Cardiac muscle cell (in vitro differentiated cells and primary cell): ENCODE results near the gene PRPF38A. TPM values are rescaled to one million over a fixed set of nuclear protein-coding genes. Genes with fewer than 3 reads are reported as not detected.
A peak's percentile ranks its signal among the peaks of the same experiment; 100 is the strongest.

ENCODE experiments used
- DNase-seq, 2 donors: peaks; one replicate each; pipeline versions ENCODE4 v3.0.0 to v3.0.0-alpha.2; 2010 to 2017; ENCODE audit warnings: low read depth in 1 of 2, low spot score in 1 of 2
- H3K27ac ChIP-seq: fragments of 200-600 bp; sonication (generic); 2 replicates; pipeline ENCODE4 v1.5.1; 2016
- H3K27me3 ChIP-seq: fragments of 200-600 bp; sonication (generic); 2 replicates; pipeline ENCODE4 v1.6.0; 2016; ENCODE audit warnings: control low read depth
- H3K36me3 ChIP-seq: fragments of 200-600 bp; sonication (generic); 2 replicates; pipeline ENCODE4 v1.5.1; 2016; ENCODE audit warnings: control low read depth
- H3K4me1 ChIP-seq: fragments of 200-600 bp; sonication (generic); 2 replicates; pipeline ENCODE4 v1.8.1; 2017; ENCODE audit warnings: low read depth, mild to moderate bottlenecking, mixed run types
- H3K4me3 ChIP-seq: fragments of 200-600 bp; sonication (generic); 2 replicates; pipeline ENCODE4 v1.5.1; 2016; ENCODE audit warnings: mild to moderate bottlenecking
- H3K9me3 ChIP-seq: fragments of 200-600 bp; sonication (generic); 2 replicates; pipeline ENCODE4 v1.5.1; 2017; ENCODE audit warnings: low read depth, mild to moderate bottlenecking, control low read depth
- CTCF ChIP-seq: IDR thresholded peaks from 2 replicates; pipeline ENCODE4 v1.5.1; 2012; ENCODE audit warnings: low read depth, mild to moderate bottlenecking, low read length
- polyA plus RNA-seq: library from polyadenylated mRNA; unstranded; fragments of >200 nt; fragmentation: Nextera tagmentation; extraction: Ambion mirVana; gene quantifications from 2 replicates; pipeline ENCODE4 v1.2.1, GENCODE V29; 2016
- total RNA-seq: library from RNA; depleted of rRNA; stranded (reverse); fragments of >200 nt; gene quantifications from 2 replicates; pipeline ENCODE4 v1.2.3, GENCODE V29; 2016

The PRPF38A gene
- total and polyA plus RNA-seq, 2 experiments from 2014 or later: 18.9 to 43.4 TPM

DNA sequence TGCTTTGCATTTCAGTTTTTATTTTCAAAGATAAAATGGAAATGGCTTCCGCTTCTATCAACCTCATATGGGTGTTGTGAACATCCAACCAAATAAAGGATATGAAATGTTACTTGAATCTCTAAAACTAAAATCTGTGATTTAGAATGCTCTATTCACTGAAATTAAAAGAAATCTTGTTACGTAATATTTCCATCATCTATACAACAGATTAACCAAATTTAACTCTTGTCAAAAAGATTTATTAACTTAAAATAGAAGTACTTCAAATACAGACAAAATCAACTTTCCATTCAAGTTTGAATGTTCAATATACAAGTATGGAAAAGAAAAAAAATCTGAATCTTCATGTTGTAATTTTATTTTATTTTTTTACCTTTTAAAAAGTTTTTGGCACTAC, 18.7 kb downstream of the PRPF38A start:
- no peak for TF ChIP-seq CTCF
- Histone ChIP-seq H3K27me3 (no peaks in the 10 kb centered on the region), H3K4me3 (no peak overlapping the region), H3K9me3 (no peaks in the 10 kb centered on the region), H3K36me3 (peaks cover 39% of the 10 kb centered on the region), H3K27ac (no peak overlapping the region), H3K4me1 (peaks cover 8% of the 10 kb centered on the region)
- DNase-seq: no peak

GRCh38 chr1:52423771-52424170, 19.4 kb downstream of the PRPF38A start:
- peak in 1 of 2 donors; percentile 17 for DNase-seq
- Histone ChIP-seq H3K36me3 (peaks cover 32% of the 10 kb centered on the region), H3K27me3 (no peaks in the 10 kb centered on the region), H3K4me1 (peaks cover 8% of the 10 kb centered on the region), H3K9me3 (no peaks in the 10 kb centered on the region), H3K27ac (peak overlapping the region; percentile 84), H3K4me3 (no peak overlapping the region)
- no peak for TF ChIP-seq CTCF

GRCh38 chr1:52424231-52424636, 19.8 kb downstream of the PRPF38A start:
- no peaks in the 10 kb centered on the region for H3K27me3 ChIP-seq
- peak; percentile 2 to 12 for DNase-seq
- no peak overlapping the region for H3K4me3 ChIP-seq
- peaks cover 8% of the 10 kb centered on the region for H3K4me1 ChIP-seq
- TF ChIP-seq CTCF: no peak
- peaks cover 28% of the 10 kb centered on the region for H3K36me3 ChIP-seq
- peak overlapping the region; percentile 84 for H3K27ac ChIP-seq
- no peaks in the 10 kb centered on the region for H3K9me3 ChIP-seq

- Histone ChIP-seq H3K4me1 (peaks cover 8% of the 10 kb centered on the region), H3K4me3 (no peak overlapping the region), H3K27me3 (no peaks in the 10 kb centered on the region), H3K36me3 (peaks cover 31% of the 10 kb centered on the region), H3K9me3 (no peaks in the 10 kb centered on the region), H3K27ac (peak overlapping the region; percentile 84)
- peak in 1 of 2 donors; percentile 9 for DNase-seq
- no peak for TF ChIP-seq CTCF
Observed at GRCh38 chr1:52424813-52425212, 20.4 kb downstream of the PRPF38A start.

DNA sequence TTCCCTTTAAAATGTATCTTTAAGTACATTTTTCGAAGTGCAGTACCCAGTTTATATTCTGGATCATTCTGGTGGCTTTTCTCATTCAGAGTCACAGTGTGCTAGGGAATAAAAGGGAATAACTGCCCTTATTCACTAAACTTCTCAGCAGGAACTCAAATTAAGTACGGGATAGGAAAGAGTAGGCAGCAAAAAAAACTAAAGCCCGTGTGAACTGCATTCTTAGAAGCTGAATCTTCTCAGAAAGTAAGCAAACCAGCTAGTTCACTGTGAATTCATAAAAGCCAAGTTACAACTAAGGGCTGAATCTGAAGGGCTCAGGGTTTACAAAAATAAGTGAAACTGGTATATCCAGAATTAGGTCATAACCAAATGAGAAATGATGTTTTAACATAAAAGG, 22.0 kb downstream of the PRPF38A start:
- no peaks in the 10 kb centered on the region for H3K9me3 ChIP-seq
- no peak for TF ChIP-seq CTCF
- no peak for DNase-seq
- H3K4me3 ChIP-seq: no peak overlapping the region
- peaks cover 8% of the 10 kb centered on the region for H3K4me1 ChIP-seq
- H3K27ac ChIP-seq: no peak overlapping the region
- no peaks in the 10 kb centered on the region for H3K27me3 ChIP-seq
- H3K36me3 ChIP-seq: peaks cover 39% of the 10 kb centered on the region

DNA sequence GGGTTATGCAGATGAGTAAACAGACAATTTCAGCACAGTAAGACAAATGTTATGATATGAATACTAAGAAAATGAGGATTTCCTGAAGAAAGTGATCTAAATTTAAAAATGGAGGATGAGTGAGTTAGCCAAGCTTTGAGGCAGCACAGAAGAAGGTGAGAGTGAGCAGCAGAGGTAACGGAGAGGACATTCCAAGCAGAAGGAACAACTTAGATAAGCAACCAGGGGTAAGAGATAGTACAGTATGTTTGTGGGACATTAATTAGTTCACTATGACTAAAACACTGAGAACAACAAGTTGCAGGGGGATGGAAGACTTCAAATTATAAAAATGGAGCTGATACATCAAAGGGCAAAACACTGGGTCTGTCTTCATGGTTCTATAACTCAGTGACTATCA, 22.8 kb downstream of the PRPF38A start:
- Histone ChIP-seq H3K4me3 (no peak overlapping the region), H3K36me3 (peaks cover 37% of the 10 kb centered on the region), H3K4me1 (peaks cover 8% of the 10 kb centered on the region), H3K9me3 (no peaks in the 10 kb centered on the region), H3K27ac (no peak overlapping the region), H3K27me3 (no peaks in the 10 kb centered on the region)
- no peak for TF ChIP-seq CTCF
- DNase-seq: no peak
